ENCODE measurements around the gene DPEP2NB.

- TF ChIP-seq POLR2AphosphoS5 (IDR thresholded peaks at IDR 0.05) (peak; percentile 67 to 89), EP300 (IDR thresholded peaks at IDR 0.05) (peak in 1 of 4 donors; percentile 32), CTCF (IDR thresholded peaks at IDR 0.05) (peak in 2 of 6 experiments; percentile 12 to 15), POLR2A (IDR thresholded peaks at IDR 0.05) (peak in 3 of 4 donors; percentile 91 to 97 (median 94))
Measured at GRCh38 chr16:67968400-67969253, 47.1 kb downstream of the DPEP2NB start, which contains the start of gene SLC12A4.

Data from upper lobe of left lung (tissue), 4 donors.